GM12892 (cell line): ENCODE measurements around the gene GTF2H4.

Experiments
- POLR2A ChIP-seq: IDR thresholded peaks from 2 replicates; pipeline ENCODE4 v1.6.1; 2011; ENCODE audit warnings: low read depth, low read length, control low read depth
- POLR2AphosphoS5 ChIP-seq: IDR thresholded peaks from 2 replicates; pipeline ENCODE4 v1.6.1; 2011; ENCODE audit warnings: low read depth, low read length, control low read depth
- TAF1 ChIP-seq: IDR thresholded peaks from 2 replicates; pipeline ENCODE4 v1.6.1; 2011; ENCODE audit warnings: low read depth, mild to moderate bottlenecking, control low read depth, low read length, borderline replicate concordance

DNA sequence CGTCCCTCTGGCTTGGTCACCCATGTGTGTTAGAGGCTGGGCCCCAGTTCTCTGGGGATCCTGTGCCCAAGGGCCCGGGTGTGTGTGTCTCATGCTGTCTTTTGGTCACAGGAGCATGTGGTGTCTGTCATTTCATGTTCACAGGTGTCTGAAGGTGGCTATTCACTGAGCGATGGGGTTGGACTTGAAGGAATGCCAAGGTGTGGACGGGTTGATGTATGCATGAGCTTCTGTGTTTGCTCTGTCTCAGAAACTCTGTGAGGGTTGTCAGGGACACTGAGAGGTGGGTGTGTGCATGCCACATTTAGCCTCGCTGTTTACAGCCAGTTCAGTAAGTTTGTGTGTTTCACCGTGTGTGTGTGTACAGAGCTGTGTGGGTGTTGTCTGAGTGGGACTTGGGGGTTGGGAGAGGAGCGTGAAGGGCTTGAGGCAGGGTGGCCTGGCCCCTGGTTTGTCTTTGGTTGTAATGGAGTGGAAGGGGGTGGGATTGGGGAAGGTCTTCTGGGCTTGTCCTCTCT, 22.5 kb upstream of the GTF2H4 start:
- TF ChIP-seq TAF1 (no peak), POLR2A (no peak), POLR2AphosphoS5 (no peak)
